Keratinocyte (primary cell): ENCODE results near the gene PCAT6. TPM values are rescaled to one million over a fixed set of nuclear protein-coding genes. Genes with fewer than 3 reads are reported as not detected.

Experiments used
- DNase-seq: peaks from one replicate; pipeline ENCODE4 v3.0.0-alpha.2; 2011; ENCODE audit warnings: low read depth, missing footprints, low spot score
- FAIRE-seq: peaks from 2 replicates; lab custom pipeline; 2011; peaks lifted over from hg19 to GRCh38; lab: Jason Lieb, UNC
- H2AFZ ChIP-seq: 2 replicates; pipeline ENCODE4 v1.6.0; 2012; ENCODE audit warnings: low read length, control low read depth, inconsistent platforms; ENCODE audit not compliant: control insufficient read depth
- H3K27ac ChIP-seq: 2 replicates; pipeline ENCODE4 v1.5.1; 2011; ENCODE audit warnings: low read length; ENCODE audit not compliant: control insufficient read depth, insufficient read depth
- H3K27me3 ChIP-seq: 3 replicates; pipeline ENCODE4 v1.6.0; 2011; ENCODE audit warnings: low read length; ENCODE audit not compliant: control insufficient read depth, insufficient read depth; ENCODE audit errors: extremely low read depth
- H3K36me3 ChIP-seq, 2 experiments: 2 replicates in 1 of 2; 3 replicates in 1 of 2; pipeline ENCODE4 v1.5.1; 2011; ENCODE audit warnings: low read length in 2 of 2, mild to moderate bottlenecking in 1 of 2; ENCODE audit not compliant: control insufficient read depth in 2 of 2, insufficient read depth in 2 of 2; ENCODE audit errors: extremely low read depth in 1 of 2
- H3K4me1 ChIP-seq: 3 replicates; pipeline ENCODE4 v1.5.1; 2011; ENCODE audit warnings: low read length; ENCODE audit not compliant: control insufficient read depth, insufficient read depth; ENCODE audit errors: extremely low read depth
- H3K4me2 ChIP-seq: 3 replicates; pipeline ENCODE4 v1.6.0; 2011; ENCODE audit warnings: low read depth, low read length; ENCODE audit not compliant: control insufficient read depth, insufficient read depth; ENCODE audit errors: extremely low read depth
- H3K4me3 ChIP-seq, 3 experiments: fragments of 200-600 bp in 1 of 3; sonication (generic) in 1 of 3; 2 replicates in 2 of 3; 3 replicates in 1 of 3; pipeline ENCODE4 v1.5.1; 2011 to 2016; ENCODE audit warnings: low read length in 3 of 3, mild to moderate bottlenecking in 3 of 3, control low read depth in 2 of 3, inconsistent platforms in 1 of 3, low read depth in 1 of 3, mixed read lengths in 1 of 3, mixed run types in 1 of 3, moderate library complexity in 1 of 3; ENCODE audit not compliant: control insufficient read depth in 2 of 3, insufficient read depth in 2 of 3; ENCODE audit errors: extremely low read depth in 1 of 3
- H3K79me2 ChIP-seq: 2 replicates; pipeline ENCODE4 v1.6.0; 2012; ENCODE audit warnings: low read length; ENCODE audit not compliant: control insufficient read depth, insufficient read depth
- H3K9ac ChIP-seq: 3 replicates; pipeline ENCODE4 v1.6.0; 2011; ENCODE audit warnings: low read length; ENCODE audit not compliant: control insufficient read depth, insufficient read depth; ENCODE audit errors: extremely low read depth
- H3K9me1 ChIP-seq: 3 replicates; pipeline ENCODE4 v1.6.0; 2011; ENCODE audit warnings: low read length; ENCODE audit not compliant: control insufficient read depth, insufficient read depth; ENCODE audit errors: extremely low read depth
- H3K9me3 ChIP-seq: 2 replicates; pipeline ENCODE4 v1.5.1; 2012; ENCODE audit warnings: low read depth, low read length; ENCODE audit not compliant: control insufficient read depth
- H4K20me1 ChIP-seq: 3 replicates; pipeline ENCODE4 v1.6.0; 2011; ENCODE audit warnings: low read length; ENCODE audit not compliant: control insufficient read depth, insufficient read depth; ENCODE audit errors: extremely low read depth
- CTCF ChIP-seq, 3 experiments: IDR thresholded peaks in 1 of 3; conservative IDR thresholded peaks in 1 of 3; optimal IDR thresholded peaks in 1 of 3; 2 replicates in 2 of 3; 3 replicates in 1 of 3; pipeline versions ENCODE3 to v1.5.1; 2011; ENCODE audit warnings: low read length in 3 of 3, mild to moderate bottlenecking in 3 of 3, moderate library complexity in 2 of 3, control low read depth in 1 of 3, inconsistent platforms in 1 of 3; ENCODE audit not compliant: insufficient read depth in 2 of 3; ENCODE audit errors: extremely low read depth in 1 of 3
- EZH2 ChIP-seq: IDR thresholded peaks from one replicate; pipeline ENCODE4 v1.6.1; 2012; ENCODE audit warnings: inconsistent platforms, mild to moderate bottlenecking, low read length, moderate library complexity
- dilution Hi-C: fragments of 300-500 bp; cut with MboI; formaldehyde crosslinking; loops from one replicate; pipeline ENCODE4 v1.7.0; 2020; ENCODE audit warnings: low sequenced_read_pairs; ENCODE audit not compliant: extremely low pct_ligation_motif_present
- polyA plus RNA-seq, 5 experiments: library from polyadenylated mRNA; depleted of rRNA in 3 of 5; stranded (reverse) in 3 of 5; stranded (forward) in 1 of 5; unstranded in 1 of 5; fragments of >200 nt; gene quantifications; 1 replicate in 1 of 5; 2 replicates in 3 of 5; 3 replicates in 1 of 5; pipeline versions ENCODE4 v1.2.1 to v1.2.3, GENCODE V29; 2011 to 2012; ENCODE audit warnings: missing spikeins in 2 of 5, low read depth in 1 of 5, low replicate concordance in 1 of 5

Gene PCAT6
- polyA plus RNA-seq, 1 donor (not counting 4 experiments of a cell fraction or from before 2014, with no cell fraction given): 1.6 TPM

- H3K36me3 ChIP-seq: no peaks in the 10 kb centered on the region
- no peak overlapping the region for H2AFZ ChIP-seq
- no peak for FAIRE-seq
- peaks cover 6% of the 10 kb centered on the region for H3K27me3 ChIP-seq
- H3K4me3 ChIP-seq: no peak overlapping the region
- H3K9ac ChIP-seq: no peak overlapping the region
- H3K4me1 ChIP-seq: no peaks in the 10 kb centered on the region
- no peaks in the 10 kb centered on the region for H3K9me3 ChIP-seq
- H4K20me1 ChIP-seq: no peaks in the 10 kb centered on the region
- no peaks in the 10 kb centered on the region for H3K79me2 ChIP-seq
- no peaks in the 10 kb centered on the region for H3K9me1 ChIP-seq
- DNase-seq: no peak
- H3K27ac ChIP-seq: no peak overlapping the region
- H3K4me2 ChIP-seq: no peak overlapping the region
- no peak for TF ChIP-seq CTCF (optimal IDR thresholded peaks at IDR 0.05 in 1 of 3, IDR thresholded peaks at IDR 0.05 in 1 of 3, conservative IDR thresholded peaks at IDR 0.05 in 1 of 3; ENCODE audit: extremely low read depth in 1 of 3, insufficient read depth in 2 of 3, low read length in 3 of 3)
- TF ChIP-seq EZH2: no peak
- dilution Hi-C loops: loop anchor here (5.0 kb wide), 1 partner anchor 54 kb away; no protein-coding TSS in a partner anchor
Measured at GRCh38 chr1:202856014-202856413, 45.3 kb downstream of the PCAT6 start.

- H3K4me3 ChIP-seq: no peak overlapping the region
- no peak overlapping the region for H3K27ac ChIP-seq
- H3K9ac ChIP-seq: no peak overlapping the region
- H3K27me3 ChIP-seq: peaks cover 18% of the 10 kb centered on the region
- no peaks in the 10 kb centered on the region for H3K79me2 ChIP-seq
- H4K20me1 ChIP-seq: no peaks in the 10 kb centered on the region
- no peaks in the 10 kb centered on the region for H3K9me1 ChIP-seq
- H3K9me3 ChIP-seq: no peaks in the 10 kb centered on the region
- no peak for DNase-seq
- H3K4me2 ChIP-seq: no peak overlapping the region
- no peaks in the 10 kb centered on the region for H3K36me3 ChIP-seq
- TF ChIP-seq EZH2 (no peak), CTCF (optimal IDR thresholded peaks at IDR 0.05 in 1 of 3, IDR thresholded peaks at IDR 0.05 in 1 of 3, conservative IDR thresholded peaks at IDR 0.05 in 1 of 3; ENCODE audit: extremely low read depth in 1 of 3, insufficient read depth in 2 of 3, low read length in 3 of 3) (no peak)
- dilution Hi-C loops: loop anchor here (5.0 kb wide), 1 partner anchor 55 kb away; no protein-coding TSS in a partner anchor
- no peak overlapping the region for H2AFZ ChIP-seq
- no peak for FAIRE-seq
- H3K4me1 ChIP-seq: no peaks in the 10 kb centered on the region
Measured at GRCh38 chr1:202857136-202857610, 46.4 kb downstream of the PCAT6 start.
